ENCODE data around the gene UBAC1.

DNA sequence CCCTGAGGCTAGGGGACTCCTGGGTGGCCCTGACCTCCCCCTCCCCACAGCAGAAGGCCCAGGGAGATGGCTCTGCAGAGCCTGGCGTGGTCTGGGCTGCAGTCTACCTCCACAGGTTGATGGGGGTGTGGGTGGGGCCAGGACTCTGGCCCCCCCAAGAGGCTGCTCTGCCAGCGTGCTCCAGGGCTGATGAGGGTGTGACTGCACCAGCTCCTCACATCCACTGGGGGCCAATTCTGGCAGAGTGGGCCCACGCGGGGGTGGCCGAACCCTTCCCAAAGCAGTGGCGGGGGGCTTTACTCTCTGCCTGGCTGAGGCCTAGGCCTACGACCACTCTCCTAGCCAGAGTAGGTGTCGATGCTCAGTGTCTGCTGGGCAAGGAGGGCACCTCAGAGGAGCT is 28.0 kb upstream of the UBAC1 start:
- TF ChIP-seq, protein P1, sequence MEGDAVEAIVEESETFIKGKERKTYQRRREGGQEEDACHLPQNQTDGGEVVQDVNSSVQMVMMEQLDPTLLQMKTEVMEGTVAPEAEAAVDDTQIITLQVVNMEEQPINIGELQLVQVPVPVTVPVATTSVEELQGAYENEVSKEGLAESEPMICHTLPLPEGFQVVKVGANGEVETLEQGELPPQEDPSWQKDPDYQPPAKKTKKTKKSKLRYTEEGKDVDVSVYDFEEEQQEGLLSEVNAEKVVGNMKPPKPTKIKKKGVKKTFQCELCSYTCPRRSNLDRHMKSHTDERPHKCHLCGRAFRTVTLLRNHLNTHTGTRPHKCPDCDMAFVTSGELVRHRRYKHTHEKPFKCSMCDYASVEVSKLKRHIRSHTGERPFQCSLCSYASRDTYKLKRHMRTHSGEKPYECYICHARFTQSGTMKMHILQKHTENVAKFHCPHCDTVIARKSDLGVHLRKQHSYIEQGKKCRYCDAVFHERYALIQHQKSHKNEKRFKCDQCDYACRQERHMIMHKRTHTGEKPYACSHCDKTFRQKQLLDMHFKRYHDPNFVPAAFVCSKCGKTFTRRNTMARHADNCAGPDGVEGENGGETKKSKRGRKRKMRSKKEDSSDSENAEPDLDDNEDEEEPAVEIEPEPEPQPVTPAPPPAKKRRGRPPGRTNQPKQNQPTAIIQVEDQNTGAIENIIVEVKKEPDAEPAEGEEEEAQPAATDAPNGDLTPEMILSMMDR (IDR thresholded peaks at IDR 0.05; ENCODE audit: low read depth, low read length, missing input control) = no peak
- TF ChIP-seq SP1 (IDR thresholded peaks at IDR 0.05) (no peak), RAD21 (IDR thresholded peaks at IDR 0.05) (no peak), YY1 (IDR thresholded peaks at IDR 0.05) (no peak), GABPA (IDR thresholded peaks at IDR 0.05 in 1 of 2, conservative IDR thresholded peaks at IDR 0.05 in 1 of 2) (no peak), TAF1 (conservative IDR thresholded peaks at IDR 0.05) (no peak), JUND (IDR thresholded peaks at IDR 0.05) (no peak), HNF4A (conservative IDR thresholded peaks at IDR 0.05) (no peak), RXRA (IDR thresholded peaks at IDR 0.05) (no peak)
- TF ChIP-seq, protein P2, sequence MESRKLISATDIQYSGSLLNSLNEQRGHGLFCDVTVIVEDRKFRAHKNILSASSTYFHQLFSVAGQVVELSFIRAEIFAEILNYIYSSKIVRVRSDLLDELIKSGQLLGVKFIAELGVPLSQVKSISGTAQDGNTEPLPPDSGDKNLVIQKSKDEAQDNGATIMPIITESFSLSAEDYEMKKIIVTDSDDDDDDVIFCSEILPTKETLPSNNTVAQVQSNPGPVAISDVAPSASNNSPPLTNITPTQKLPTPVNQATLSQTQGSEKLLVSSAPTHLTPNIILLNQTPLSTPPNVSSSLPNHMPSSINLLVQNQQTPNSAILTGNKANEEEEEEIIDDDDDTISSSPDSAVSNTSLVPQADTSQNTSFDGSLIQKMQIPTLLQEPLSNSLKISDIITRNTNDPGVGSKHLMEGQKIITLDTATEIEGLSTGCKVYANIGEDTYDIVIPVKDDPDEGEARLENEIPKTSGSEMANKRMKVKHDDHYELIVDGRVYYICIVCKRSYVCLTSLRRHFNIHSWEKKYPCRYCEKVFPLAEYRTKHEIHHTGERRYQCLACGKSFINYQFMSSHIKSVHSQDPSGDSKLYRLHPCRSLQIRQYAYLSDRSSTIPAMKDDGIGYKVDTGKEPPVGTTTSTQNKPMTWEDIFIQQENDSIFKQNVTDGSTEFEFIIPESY (IDR thresholded peaks at IDR 0.05) = no peak
- TF ChIP-seq, protein P3, sequence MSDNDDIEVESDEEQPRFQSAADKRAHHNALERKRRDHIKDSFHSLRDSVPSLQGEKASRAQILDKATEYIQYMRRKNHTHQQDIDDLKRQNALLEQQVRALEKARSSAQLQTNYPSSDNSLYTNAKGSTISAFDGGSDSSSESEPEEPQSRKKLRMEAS (IDR thresholded peaks at IDR 0.05) = no peak
- TF ChIP-seq, protein P4, sequence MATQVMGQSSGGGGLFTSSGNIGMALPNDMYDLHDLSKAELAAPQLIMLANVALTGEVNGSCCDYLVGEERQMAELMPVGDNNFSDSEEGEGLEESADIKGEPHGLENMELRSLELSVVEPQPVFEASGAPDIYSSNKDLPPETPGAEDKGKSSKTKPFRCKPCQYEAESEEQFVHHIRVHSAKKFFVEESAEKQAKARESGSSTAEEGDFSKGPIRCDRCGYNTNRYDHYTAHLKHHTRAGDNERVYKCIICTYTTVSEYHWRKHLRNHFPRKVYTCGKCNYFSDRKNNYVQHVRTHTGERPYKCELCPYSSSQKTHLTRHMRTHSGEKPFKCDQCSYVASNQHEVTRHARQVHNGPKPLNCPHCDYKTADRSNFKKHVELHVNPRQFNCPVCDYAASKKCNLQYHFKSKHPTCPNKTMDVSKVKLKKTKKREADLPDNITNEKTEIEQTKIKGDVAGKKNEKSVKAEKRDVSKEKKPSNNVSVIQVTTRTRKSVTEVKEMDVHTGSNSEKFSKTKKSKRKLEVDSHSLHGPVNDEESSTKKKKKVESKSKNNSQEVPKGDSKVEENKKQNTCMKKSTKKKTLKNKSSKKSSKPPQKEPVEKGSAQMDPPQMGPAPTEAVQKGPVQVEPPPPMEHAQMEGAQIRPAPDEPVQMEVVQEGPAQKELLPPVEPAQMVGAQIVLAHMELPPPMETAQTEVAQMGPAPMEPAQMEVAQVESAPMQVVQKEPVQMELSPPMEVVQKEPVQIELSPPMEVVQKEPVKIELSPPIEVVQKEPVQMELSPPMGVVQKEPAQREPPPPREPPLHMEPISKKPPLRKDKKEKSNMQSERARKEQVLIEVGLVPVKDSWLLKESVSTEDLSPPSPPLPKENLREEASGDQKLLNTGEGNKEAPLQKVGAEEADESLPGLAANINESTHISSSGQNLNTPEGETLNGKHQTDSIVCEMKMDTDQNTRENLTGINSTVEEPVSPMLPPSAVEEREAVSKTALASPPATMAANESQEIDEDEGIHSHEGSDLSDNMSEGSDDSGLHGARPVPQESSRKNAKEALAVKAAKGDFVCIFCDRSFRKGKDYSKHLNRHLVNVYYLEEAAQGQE (IDR thresholded peaks at IDR 0.05) = no peak

All from liver (tissue), 3 donors.